Astrocyte (in vitro differentiated cells and primary cell): ENCODE results near the gene PKHD1. TPM values are rescaled to one million over a fixed set of nuclear protein-coding genes. Genes with fewer than 3 reads are reported as not detected.

Experiments used
- DNase-seq: peaks from one replicate; pipeline ENCODE4 v3.0.0-alpha.2; 2010; ENCODE audit warnings: low read depth
- FAIRE-seq: peaks from 2 replicates; lab custom pipeline; 2011; peaks lifted over from hg19 to GRCh38; lab: Jason Lieb, UNC
- H2AFZ ChIP-seq: 2 replicates; pipeline ENCODE4 v1.6.0; 2012; ENCODE audit warnings: low read depth, low read length, inconsistent platforms
- H3K27ac ChIP-seq: 2 replicates; pipeline ENCODE4 v1.5.1; 2011; ENCODE audit warnings: low read depth, low read length, inconsistent platforms
- H3K27me3 ChIP-seq: 2 replicates; pipeline ENCODE4 v1.6.0; 2011; ENCODE audit warnings: low read length, inconsistent platforms; ENCODE audit not compliant: insufficient read depth
- H3K36me3 ChIP-seq: 2 replicates; pipeline ENCODE4 v1.5.1; 2011; ENCODE audit warnings: low read length, inconsistent platforms; ENCODE audit not compliant: insufficient read depth
- H3K4me1 ChIP-seq: 2 replicates; pipeline ENCODE4 v1.5.1; 2011; ENCODE audit warnings: low read length, inconsistent platforms; ENCODE audit not compliant: insufficient read depth
- H3K4me2 ChIP-seq: 2 replicates; pipeline ENCODE4 v1.6.0; 2012; ENCODE audit warnings: low read length, inconsistent platforms
- H3K4me3 ChIP-seq: 2 replicates; pipeline ENCODE4 v1.5.1; 2011; ENCODE audit warnings: low read depth, mild to moderate bottlenecking, low read length, inconsistent platforms; ENCODE audit not compliant: insufficient read depth
- H3K79me2 ChIP-seq: 2 replicates; pipeline ENCODE4 v1.6.0; 2012; ENCODE audit warnings: mild to moderate bottlenecking, low read length, inconsistent platforms; ENCODE audit not compliant: insufficient read depth
- H3K9ac ChIP-seq: 2 replicates; pipeline ENCODE4 v1.6.0; 2012; ENCODE audit warnings: mild to moderate bottlenecking, low read length, inconsistent platforms
- H3K9me3 ChIP-seq: 2 replicates; pipeline ENCODE4 v1.5.1; 2012; ENCODE audit warnings: low read depth, mild to moderate bottlenecking, low read length, inconsistent platforms; ENCODE audit not compliant: insufficient read depth
- H4K20me1 ChIP-seq: 2 replicates; pipeline ENCODE4 v1.6.0; 2012; ENCODE audit warnings: low read length, inconsistent platforms; ENCODE audit not compliant: insufficient read depth
- H3K27ac Mint-ChIP-seq: one replicate; pipeline ENCODE4 v1.8.0; 2021; ENCODE audit warnings: mild to moderate bottlenecking, mixed read lengths; ENCODE audit not compliant: unreplicated experiment
- H3K27me3 Mint-ChIP-seq: one replicate; pipeline ENCODE4 v1.8.0; 2021; ENCODE audit warnings: low read depth, mixed read lengths; ENCODE audit not compliant: unreplicated experiment
- H3K36me3 Mint-ChIP-seq: one replicate; pipeline ENCODE4 v1.8.0; 2021; ENCODE audit warnings: low read depth, mixed read lengths; ENCODE audit not compliant: unreplicated experiment
- H3K4me1 Mint-ChIP-seq: one replicate; pipeline ENCODE4 v1.8.0; 2021; ENCODE audit warnings: low read depth, mixed read lengths; ENCODE audit not compliant: unreplicated experiment
- H3K4me3 Mint-ChIP-seq: one replicate; pipeline ENCODE4 v1.8.0; 2021; ENCODE audit warnings: mild to moderate bottlenecking, moderate library complexity, mixed read lengths; ENCODE audit not compliant: unreplicated experiment
- H3K9me3 Mint-ChIP-seq: one replicate; pipeline ENCODE4 v1.8.0; 2021; ENCODE audit warnings: mild to moderate bottlenecking, mixed read lengths; ENCODE audit not compliant: unreplicated experiment
- EZH2 ChIP-seq: IDR thresholded peaks from 2 replicates; pipeline ENCODE4 v1.6.1; 2012; ENCODE audit warnings: mild to moderate bottlenecking, low read length, inconsistent platforms; ENCODE audit not compliant: insufficient read depth
- total RNA-seq: library from RNA; stranded (reverse); gene quantifications from 2 replicates; pipeline ENCODE4 v1.2.1, GENCODE V29; 2021
- TF ChIP-seq, protein P1 (sequence below): IDR thresholded peaks from 2 replicates; pipeline ENCODE4 v1.5.1; 2011; ENCODE audit warnings: low read depth, mild to moderate bottlenecking, inconsistent platforms, low read length, moderate library complexity; ENCODE audit not compliant: insufficient read depth

Gene PKHD1
- total RNA-seq, 1 donor from 2014 or later = 0.16 TPM

DNA sequence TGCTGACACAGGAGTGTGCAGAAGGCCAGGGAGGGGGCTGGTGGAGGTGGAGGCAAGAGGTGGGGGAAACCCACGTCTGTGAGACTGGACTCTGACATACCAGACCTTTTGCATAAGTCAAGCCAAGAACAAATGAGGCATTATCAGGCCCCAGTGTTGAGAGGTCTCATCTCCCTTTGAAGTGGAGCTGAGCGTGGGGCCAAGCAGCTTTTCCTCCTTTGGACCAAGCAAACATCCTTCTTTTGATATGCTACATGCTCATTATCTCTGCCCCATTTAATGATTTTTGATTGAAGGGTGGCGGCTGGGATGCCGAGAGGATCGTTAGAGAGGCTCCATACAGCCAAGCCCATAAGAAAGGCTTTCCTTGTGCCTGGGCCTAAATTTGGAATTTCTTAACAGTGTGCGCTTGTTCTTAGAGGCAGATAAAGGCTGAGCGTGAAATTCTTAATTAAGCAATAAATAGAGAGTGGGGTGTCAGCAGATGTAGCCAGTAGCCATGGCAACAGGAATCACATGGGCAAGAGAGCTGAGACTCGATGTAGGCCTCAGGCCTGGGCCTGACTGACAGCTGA, 244.5 kb downstream of the PKHD1 start:
- FAIRE-seq (no peak), DNase-seq (no peak)
- Histone ChIP-seq H3K4me3 (no peak overlapping the region), H2AFZ (no peak overlapping the region), H3K4me1 (no peaks in the 10 kb centered on the region), H3K36me3 (no peaks in the 10 kb centered on the region), H3K27ac (no peak overlapping the region), H3K79me2 (no peaks in the 10 kb centered on the region), H3K9me3 (no peaks in the 10 kb centered on the region), H3K9ac (no peak overlapping the region), H4K20me1 (no peaks in the 10 kb centered on the region), H3K27me3 (no peaks in the 10 kb centered on the region), H3K4me2 (no peak overlapping the region)
- no peak overlapping the region for H3K27ac Mint-ChIP-seq
- no peak overlapping the region for H3K4me3 Mint-ChIP-seq
- no peaks in the 10 kb centered on the region for H3K9me3 Mint-ChIP-seq
- H3K4me1 Mint-ChIP-seq = peaks cover 11% of the 10 kb centered on the region
- peaks cover 6% of the 10 kb centered on the region for H3K27me3 Mint-ChIP-seq
- TF ChIP-seq, protein P1, sequence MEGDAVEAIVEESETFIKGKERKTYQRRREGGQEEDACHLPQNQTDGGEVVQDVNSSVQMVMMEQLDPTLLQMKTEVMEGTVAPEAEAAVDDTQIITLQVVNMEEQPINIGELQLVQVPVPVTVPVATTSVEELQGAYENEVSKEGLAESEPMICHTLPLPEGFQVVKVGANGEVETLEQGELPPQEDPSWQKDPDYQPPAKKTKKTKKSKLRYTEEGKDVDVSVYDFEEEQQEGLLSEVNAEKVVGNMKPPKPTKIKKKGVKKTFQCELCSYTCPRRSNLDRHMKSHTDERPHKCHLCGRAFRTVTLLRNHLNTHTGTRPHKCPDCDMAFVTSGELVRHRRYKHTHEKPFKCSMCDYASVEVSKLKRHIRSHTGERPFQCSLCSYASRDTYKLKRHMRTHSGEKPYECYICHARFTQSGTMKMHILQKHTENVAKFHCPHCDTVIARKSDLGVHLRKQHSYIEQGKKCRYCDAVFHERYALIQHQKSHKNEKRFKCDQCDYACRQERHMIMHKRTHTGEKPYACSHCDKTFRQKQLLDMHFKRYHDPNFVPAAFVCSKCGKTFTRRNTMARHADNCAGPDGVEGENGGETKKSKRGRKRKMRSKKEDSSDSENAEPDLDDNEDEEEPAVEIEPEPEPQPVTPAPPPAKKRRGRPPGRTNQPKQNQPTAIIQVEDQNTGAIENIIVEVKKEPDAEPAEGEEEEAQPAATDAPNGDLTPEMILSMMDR = no peak
- H3K36me3 Mint-ChIP-seq = no peaks in the 10 kb centered on the region

DNA sequence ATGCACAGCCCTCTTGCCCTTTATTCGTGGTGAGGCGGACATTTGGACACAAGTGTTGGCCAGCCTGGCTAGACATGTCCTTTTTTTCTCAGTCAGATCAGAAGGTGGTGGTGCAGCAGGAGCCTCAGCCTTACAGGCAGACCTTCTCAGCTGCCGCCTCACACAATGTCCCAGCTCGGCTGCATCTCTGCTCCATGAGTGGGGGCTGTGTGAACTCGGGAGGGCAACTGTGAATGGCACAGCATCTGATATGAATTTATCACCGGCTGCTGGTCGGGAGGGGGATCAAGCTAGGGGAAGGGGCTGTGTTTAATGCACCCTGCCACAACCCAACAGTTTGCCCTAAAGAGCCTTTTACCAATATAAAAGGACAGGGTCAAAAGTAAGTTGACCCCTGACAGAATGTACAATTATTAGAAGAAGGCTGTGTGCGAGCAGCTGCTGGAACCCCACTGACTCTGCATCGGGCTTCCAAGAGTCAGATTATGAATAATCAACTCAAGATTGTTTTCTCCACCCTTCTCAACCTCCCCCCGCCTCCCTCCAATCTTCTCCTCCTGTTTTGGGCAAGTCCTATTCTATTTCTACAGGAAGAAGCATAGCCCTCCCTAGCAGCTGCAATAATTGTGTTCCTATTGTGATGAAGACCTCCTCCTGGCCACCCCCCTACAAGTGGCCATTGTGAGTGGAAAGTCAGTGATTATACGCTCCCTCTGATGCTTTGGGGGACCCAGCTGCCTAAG, 245.2 kb downstream of the PKHD1 start:
- Mint-ChIP-seq H3K36me3 (no peaks in the 10 kb centered on the region), H3K4me1 (peaks cover 11% of the 10 kb centered on the region), H3K27me3 (peaks cover 6% of the 10 kb centered on the region), H3K27ac (no peak overlapping the region), H3K9me3 (no peaks in the 10 kb centered on the region), H3K4me3 (no peak overlapping the region)
- no peak for FAIRE-seq
- TF ChIP-seq, protein P1 = no peak
- no peaks in the 10 kb centered on the region for H3K4me1 ChIP-seq
- no peak for DNase-seq
- no peaks in the 10 kb centered on the region for H3K27me3 ChIP-seq
- no peaks in the 10 kb centered on the region for H3K9me3 ChIP-seq
- no peak overlapping the region for H3K9ac ChIP-seq
- H3K79me2 ChIP-seq = no peaks in the 10 kb centered on the region
- no peaks in the 10 kb centered on the region for H3K36me3 ChIP-seq
- no peak overlapping the region for H3K4me2 ChIP-seq
- H4K20me1 ChIP-seq = no peaks in the 10 kb centered on the region
- H3K27ac ChIP-seq = no peak overlapping the region
- no peak overlapping the region for H3K4me3 ChIP-seq
- H2AFZ ChIP-seq = no peak overlapping the region

DNA sequence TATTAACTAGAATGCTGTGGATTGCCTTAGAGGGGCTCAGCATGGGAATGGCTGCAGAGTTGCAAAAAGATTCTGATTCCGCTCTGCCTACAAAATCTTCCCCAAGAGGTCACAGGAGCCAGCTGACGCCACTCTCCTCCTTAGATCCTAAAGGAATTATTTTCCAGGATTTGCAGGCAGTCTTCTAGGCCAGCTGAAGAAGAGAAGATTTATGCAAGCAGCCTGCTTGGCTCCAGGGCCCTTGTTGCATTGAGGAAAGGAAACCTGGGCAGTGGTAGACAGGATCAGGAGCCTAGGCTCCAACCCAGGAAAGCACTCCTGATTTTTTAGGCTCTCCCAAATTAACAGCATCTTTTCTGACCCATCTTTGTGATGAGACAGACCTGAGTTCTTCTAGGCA, 245.8 kb downstream of the PKHD1 start:
- no peak overlapping the region for H3K27ac Mint-ChIP-seq
- FAIRE-seq = no peak
- H3K36me3 ChIP-seq = no peaks in the 10 kb centered on the region
- peaks cover 6% of the 10 kb centered on the region for H3K27me3 Mint-ChIP-seq
- no peaks in the 10 kb centered on the region for H3K9me3 ChIP-seq
- H3K27me3 ChIP-seq = no peaks in the 10 kb centered on the region
- peaks cover 11% of the 10 kb centered on the region for H3K4me1 Mint-ChIP-seq
- H2AFZ ChIP-seq = no peak overlapping the region
- no peaks in the 10 kb centered on the region for H3K79me2 ChIP-seq
- no peaks in the 10 kb centered on the region for H3K4me1 ChIP-seq
- no peak overlapping the region for H3K4me2 ChIP-seq
- no peak overlapping the region for H3K9ac ChIP-seq
- no peak overlapping the region for H3K27ac ChIP-seq
- TF ChIP-seq, protein P1 = no peak
- TF ChIP-seq EZH2 = no peak
- no peaks in the 10 kb centered on the region for H4K20me1 ChIP-seq
- no peak overlapping the region for H3K4me3 ChIP-seq
- no peak overlapping the region for H3K4me3 Mint-ChIP-seq
- no peaks in the 10 kb centered on the region for H3K36me3 Mint-ChIP-seq
- no peak for DNase-seq
- H3K9me3 Mint-ChIP-seq = no peaks in the 10 kb centered on the region
